EH (cell line): ENCODE results near the gene SAMD4A.

ENCODE experiments used
- DNase-seq: peaks from one replicate; pipeline ENCODE4 v3.0.0-alpha.2; 2015; ENCODE audit warnings: low read depth

Gene SAMD4A

GRCh38 chr14:54836231-54836630 is 269.3 kb downstream of the SAMD4A start:
- DNase-seq, result no peak

GRCh38 chr14:54837508-54838149 is 270.7 kb downstream of the SAMD4A start:
- DNase-seq, result no peak

DNA sequence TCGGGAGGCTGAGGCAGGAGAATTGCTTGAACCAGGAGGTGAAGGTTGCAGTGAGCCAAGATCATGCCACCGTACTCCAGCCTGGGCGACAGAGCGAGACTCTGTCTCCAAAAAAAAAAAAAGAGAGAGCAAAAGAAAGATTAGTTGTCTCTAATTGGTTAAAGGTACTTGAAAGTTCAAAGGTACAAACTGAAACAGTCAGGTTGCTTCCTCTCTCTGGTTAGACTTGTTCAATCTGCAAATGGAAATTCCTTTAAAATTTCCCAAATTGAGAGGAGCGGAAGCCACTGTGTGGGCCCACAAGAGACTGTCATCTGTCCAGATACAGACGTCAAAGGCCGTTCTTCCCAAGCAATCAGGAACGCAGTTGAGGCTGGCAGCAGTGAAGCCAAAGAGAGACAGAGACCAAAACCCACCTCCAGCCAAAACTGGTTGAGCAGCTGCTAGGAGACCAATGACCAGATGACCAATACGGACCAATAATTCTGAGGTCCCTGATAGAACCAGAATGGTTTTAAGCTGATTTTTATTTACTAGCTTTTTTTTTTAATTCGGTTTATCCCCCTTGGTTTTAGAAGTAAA is 272.1 kb downstream of the SAMD4A start:
- no peak for DNase-seq

GRCh38 chr14:54839701-54840119 is 272.8 kb downstream of the SAMD4A start:
- DNase-seq, result no peak

DNA sequence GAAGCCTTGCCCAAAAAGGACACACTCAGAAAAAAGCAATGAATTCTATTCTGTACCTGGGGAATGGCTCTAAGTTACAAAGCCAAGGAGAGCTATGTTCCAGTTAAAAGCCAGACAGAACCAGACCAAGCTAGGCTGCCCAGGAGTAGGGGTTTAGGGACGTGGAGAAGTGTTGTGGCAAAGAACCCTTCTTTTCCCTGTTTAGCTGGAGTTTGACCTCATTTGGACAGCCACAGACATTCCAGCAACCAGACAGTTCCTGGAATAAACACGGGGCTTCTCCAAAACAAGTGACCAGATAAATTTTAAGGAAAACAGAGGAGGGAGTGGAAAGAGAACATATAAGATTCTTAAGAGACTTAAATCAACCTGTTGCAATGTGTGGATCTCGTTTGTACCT is 273.4 kb downstream of the SAMD4A start:
- DNase-seq, result no peak

GRCh38 chr14:54840798-54841197 is 273.9 kb downstream of the SAMD4A start:
- DNase-seq, result no peak
